SK-N-SH treated with all-trans-retinoic acid at 6 μM for 48 hours (cell line): ENCODE measurements around the gene CAMK4.
A peak's percentile ranks its signal among the peaks of the same experiment; 100 is the strongest.

ENCODE experiments used
- ATAC-seq: fragments of 200-7000 bp; cut with Tn5 transposase; 3 replicates; pipeline ENCODE4 v1.9.1; 2020; ENCODE audit warnings: mild to moderate bottlenecking, moderate library complexity
- ARNTL ChIP-seq: fragments of 450-650 bp; formaldehyde crosslinking; IDR thresholded peaks from 2 replicates; pipeline ENCODE4 v1.5.0; 2020; ENCODE audit warnings: low read depth, mild to moderate bottlenecking, moderate library complexity, borderline replicate concordance
- BACH2 ChIP-seq: fragments of 250-450 bp; sonication (Bioruptor Pico); IDR thresholded peaks from 2 replicates; pipeline ENCODE4 v1.9.0; 2021; ENCODE audit warnings: mild to moderate bottlenecking, borderline replicate concordance
- CSDC2 ChIP-seq: fragments of 250-450 bp; sonication (Bioruptor Pico); IDR thresholded peaks from 2 replicates; pipeline ENCODE4 v1.5.0; 2020; ENCODE audit warnings: mild to moderate bottlenecking, moderate library complexity
- ESRRG ChIP-seq: fragments of 250-450 bp; sonication (Bioruptor Pico); IDR thresholded peaks from 2 replicates; pipeline ENCODE4 v1.6.1; 2021; ENCODE audit warnings: mild to moderate bottlenecking
- GLIS3 ChIP-seq: fragments of 250-450 bp; sonication (Bioruptor Pico); IDR thresholded peaks from 2 replicates; pipeline ENCODE4 v1.5.0; 2020; ENCODE audit warnings: mild to moderate bottlenecking, moderate library complexity
- ISL1 ChIP-seq: fragments of 250-450 bp; sonication (Bioruptor Pico); IDR thresholded peaks from 2 replicates; pipeline ENCODE4 v2.1.2; 2022; ENCODE audit warnings: mild to moderate bottlenecking, moderate library complexity
- OSR1 ChIP-seq: fragments of 250-450 bp; sonication (Bioruptor Pico); IDR thresholded peaks from 2 replicates; pipeline ENCODE4 v1.8.0; 2022; ENCODE audit warnings: moderate library complexity, mild to moderate bottlenecking, inconsistent platforms
- PPARA ChIP-seq: fragments of 250-450 bp; sonication (Bioruptor Pico); IDR thresholded peaks from 2 replicates; pipeline ENCODE4 v1.5.0; 2020; ENCODE audit warnings: mild to moderate bottlenecking, borderline replicate concordance
- RARB ChIP-seq: fragments of 250-450 bp; sonication (Bioruptor Pico); IDR thresholded peaks from 2 replicates; pipeline ENCODE4 v1.8.0; 2021; ENCODE audit warnings: mild to moderate bottlenecking, moderate library complexity
- SNAI2 ChIP-seq: fragments of 250-450 bp; sonication (Bioruptor Pico); IDR thresholded peaks from 2 replicates; pipeline ENCODE4 v1.5.0; 2020; ENCODE audit warnings: mild to moderate bottlenecking, moderate library complexity
- TCF4 ChIP-seq: fragments of 250-450 bp; sonication (Bioruptor Pico); IDR thresholded peaks from 2 replicates; pipeline ENCODE4 v1.8.0; 2021; ENCODE audit warnings: mild to moderate bottlenecking, moderate library complexity, borderline replicate concordance
- TOX ChIP-seq: fragments of 250-450 bp; sonication (Bioruptor Pico); IDR thresholded peaks from 2 replicates; pipeline ENCODE4 v1.8.0; 2021; ENCODE audit warnings: mild to moderate bottlenecking, moderate library complexity, borderline replicate concordance
- ZC3H10 ChIP-seq: fragments of 250-450 bp; sonication (Bioruptor Pico); IDR thresholded peaks from 2 replicates; pipeline ENCODE4 v1.5.1; 2021; ENCODE audit warnings: mild to moderate bottlenecking, moderate library complexity
- ZFP3 ChIP-seq: fragments of 250-450 bp; sonication (Bioruptor Pico); IDR thresholded peaks from 2 replicates; pipeline ENCODE4 v1.5.0; 2020; ENCODE audit warnings: mild to moderate bottlenecking, moderate library complexity
- ZFP30 ChIP-seq: fragments of 450-650 bp; formaldehyde crosslinking; IDR thresholded peaks from 2 replicates; pipeline ENCODE4 v1.5.0; 2022; ENCODE audit warnings: mild to moderate bottlenecking, moderate library complexity
- ZNF565 ChIP-seq: fragments of 450-650 bp; formaldehyde crosslinking; conservative IDR thresholded peaks from 2 replicates; pipeline ENCODE4 v1.5.0; 2020; ENCODE audit warnings: low read depth, mild to moderate bottlenecking, moderate library complexity
- ZNF70 ChIP-seq: fragments of 450-650 bp; formaldehyde crosslinking; IDR thresholded peaks from 2 replicates; pipeline ENCODE4 v1.5.0; 2020; ENCODE audit warnings: mild to moderate bottlenecking, moderate library complexity
- ZNF8 ChIP-seq: fragments of 450-650 bp; formaldehyde crosslinking; IDR thresholded peaks from 2 replicates; pipeline ENCODE4 v1.5.0; 2020; ENCODE audit warnings: mild to moderate bottlenecking, moderate library complexity
- TF ChIP-seq, protein P1 (sequence below): fragments of 250-450 bp; sonication (Bioruptor Pico); IDR thresholded peaks from 2 replicates; pipeline ENCODE4 v1.8.0; 2021; ENCODE audit warnings: low read depth, mild to moderate bottlenecking, moderate library complexity, borderline replicate concordance
- TF ChIP-seq, protein P2 (sequence below): fragments of 250-450 bp; sonication (Bioruptor Pico); IDR thresholded peaks from 2 replicates; pipeline ENCODE4 v1.5.1; 2020; ENCODE audit warnings: low read depth, mild to moderate bottlenecking, moderate library complexity
- TF ChIP-seq, protein P3 (sequence below): fragments of 250-450 bp; sonication (Bioruptor Pico); IDR thresholded peaks from 2 replicates; pipeline ENCODE4 v1.5.0; 2020; ENCODE audit warnings: mild to moderate bottlenecking, moderate library complexity
- TF ChIP-seq, protein P4 (sequence below): fragments of 250-450 bp; sonication (Bioruptor Pico); IDR thresholded peaks from 2 replicates; pipeline ENCODE4 v1.8.0; 2020; ENCODE audit warnings: mild to moderate bottlenecking, moderate library complexity, borderline replicate concordance
- TF ChIP-seq, protein P5 (sequence below): fragments of 250-450 bp; sonication (Bioruptor Pico); IDR thresholded peaks from 2 replicates; pipeline ENCODE4 v1.5.1; 2021; ENCODE audit warnings: mild to moderate bottlenecking, moderate library complexity

CAMK4 gene

DNA sequence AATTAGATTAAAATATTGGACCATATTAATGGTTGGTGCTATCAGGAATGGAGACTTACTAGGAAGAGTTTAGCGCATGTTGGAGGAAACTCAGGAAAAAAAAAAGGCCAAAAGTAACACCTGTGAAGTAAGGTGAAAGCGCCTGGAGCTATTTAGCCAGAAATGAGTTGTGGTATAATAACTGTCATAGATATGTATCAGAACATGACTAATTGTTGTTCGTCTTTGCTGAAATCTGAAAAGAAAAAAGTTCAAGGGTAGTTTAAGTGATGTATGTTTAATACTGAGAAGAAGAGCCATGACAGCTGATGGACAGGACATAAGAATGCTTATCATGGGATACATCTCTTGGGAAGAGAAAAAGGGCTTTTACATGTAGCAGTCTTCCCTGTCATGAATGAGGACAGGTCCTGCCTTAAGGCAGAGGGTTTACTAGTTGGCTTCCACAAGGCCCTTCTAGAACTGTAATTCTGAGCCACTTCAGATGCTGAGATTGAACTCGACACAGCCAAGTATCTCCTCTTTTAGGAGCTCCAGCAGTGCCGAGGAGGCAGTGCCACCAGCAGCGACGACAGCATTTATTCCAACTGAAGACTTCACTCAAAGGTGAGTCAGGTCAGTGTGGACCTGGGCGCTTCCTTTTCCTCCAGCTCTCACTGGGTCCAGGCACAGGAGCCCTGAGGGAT lies 940 bp upstream of the CAMK4 start:
- TF ChIP-seq ZC3H10 (CRISPR knock-in tag) = no peak
- TF ChIP-seq SNAI2 (CRISPR knock-in tag) = no peak
- TF ChIP-seq TOX (CRISPR knock-in tag) = no peak
- no peak for TF ChIP-seq OSR1
- TF ChIP-seq ZFP3 (CRISPR knock-in tag) = no peak
- TF ChIP-seq, all 23 proteins: peak for 0
- peak; percentile 11; the same call in 1 of the 3 replicates for ATAC-seq

DNA sequence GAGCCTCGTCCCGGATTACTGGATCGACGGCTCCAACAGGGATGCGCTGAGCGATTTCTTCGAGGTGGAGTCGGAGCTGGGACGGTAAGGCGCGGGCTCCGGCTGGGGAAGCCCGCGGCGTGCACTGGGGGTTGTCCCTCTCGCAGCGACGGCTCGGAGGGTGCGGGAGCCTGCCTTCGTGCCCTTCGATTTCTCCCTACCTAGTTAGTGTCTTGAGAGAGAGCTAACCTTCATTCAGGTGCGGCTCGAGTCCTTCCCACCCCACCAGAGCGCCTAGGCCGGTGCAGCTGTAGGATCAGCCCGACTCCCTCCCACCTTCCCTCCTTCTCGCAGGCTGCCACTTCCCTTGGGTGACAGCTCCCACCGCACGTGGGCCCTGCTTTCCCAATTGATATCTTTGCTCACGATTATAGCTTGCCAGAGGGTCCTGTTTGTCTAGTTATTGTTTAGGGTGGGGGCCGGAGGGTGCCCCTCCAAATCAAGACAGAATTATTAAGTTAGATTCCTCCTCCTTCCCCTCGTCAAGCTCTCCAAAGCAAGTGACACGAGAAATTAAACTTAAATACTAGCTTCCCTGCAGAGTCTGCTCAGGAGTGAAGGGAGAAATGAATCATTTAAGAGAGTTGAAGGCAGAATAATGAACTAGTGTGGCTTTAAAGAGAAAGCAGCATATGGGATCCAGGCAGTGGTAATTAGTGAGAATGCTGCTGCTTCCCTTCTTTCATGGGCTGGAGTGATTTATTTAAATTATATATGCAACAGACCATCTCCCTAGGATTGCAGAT lies 569 bp downstream of the CAMK4 start:
- TF ChIP-seq PPARA (CRISPR knock-in tag) (no peak), GLIS3 (CRISPR knock-in tag) (no peak), OSR1 (no peak), ARNTL (no peak), SNAI2 (CRISPR knock-in tag) (no peak), TOX (CRISPR knock-in tag) (no peak), CSDC2 (no peak), ESRRG (CRISPR knock-in tag) (no peak), BACH2 (CRISPR knock-in tag) (no peak), ISL1 (CRISPR knock-in tag) (no peak), ZNF70 (no peak), ZNF8 (CRISPR knock-in tag) (no peak), ZNF565 (CRISPR knock-in tag) (no peak)
- TF ChIP-seq, protein P1, sequence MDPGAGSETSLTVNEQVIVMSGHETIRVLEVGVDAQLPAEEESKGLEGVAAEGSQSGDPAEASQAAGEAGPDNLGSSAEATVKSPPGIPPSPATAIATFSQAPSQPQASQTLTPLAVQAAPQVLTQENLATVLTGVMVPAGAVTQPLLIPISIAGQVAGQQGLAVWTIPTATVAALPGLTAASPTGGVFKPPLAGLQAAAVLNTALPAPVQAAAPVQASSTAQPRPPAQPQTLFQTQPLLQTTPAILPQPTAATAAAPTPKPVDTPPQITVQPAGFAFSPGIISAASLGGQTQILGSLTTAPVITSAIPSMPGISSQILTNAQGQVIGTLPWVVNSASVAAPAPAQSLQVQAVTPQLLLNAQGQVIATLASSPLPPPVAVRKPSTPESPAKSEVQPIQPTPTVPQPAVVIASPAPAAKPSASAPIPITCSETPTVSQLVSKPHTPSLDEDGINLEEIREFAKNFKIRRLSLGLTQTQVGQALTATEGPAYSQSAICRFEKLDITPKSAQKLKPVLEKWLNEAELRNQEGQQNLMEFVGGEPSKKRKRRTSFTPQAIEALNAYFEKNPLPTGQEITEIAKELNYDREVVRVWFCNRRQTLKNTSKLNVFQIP (CRISPR knock-in tag) = no peak
- TF ChIP-seq, protein P2, sequence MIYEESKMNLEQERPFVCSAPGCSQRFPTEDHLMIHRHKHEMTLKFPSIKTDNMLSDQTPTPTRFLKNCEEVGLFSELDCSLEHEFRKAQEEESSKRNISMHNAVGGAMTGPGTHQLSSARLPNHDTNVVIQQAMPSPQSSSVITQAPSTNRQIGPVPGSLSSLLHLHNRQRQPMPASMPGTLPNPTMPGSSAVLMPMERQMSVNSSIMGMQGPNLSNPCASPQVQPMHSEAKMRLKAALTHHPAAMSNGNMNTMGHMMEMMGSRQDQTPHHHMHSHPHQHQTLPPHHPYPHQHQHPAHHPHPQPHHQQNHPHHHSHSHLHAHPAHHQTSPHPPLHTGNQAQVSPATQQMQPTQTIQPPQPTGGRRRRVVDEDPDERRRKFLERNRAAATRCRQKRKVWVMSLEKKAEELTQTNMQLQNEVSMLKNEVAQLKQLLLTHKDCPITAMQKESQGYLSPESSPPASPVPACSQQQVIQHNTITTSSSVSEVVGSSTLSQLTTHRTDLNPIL (CRISPR knock-in tag) = no peak
- TF ChIP-seq, all 23 proteins: peak for 0
- ATAC-seq = peak; percentile 46

DNA sequence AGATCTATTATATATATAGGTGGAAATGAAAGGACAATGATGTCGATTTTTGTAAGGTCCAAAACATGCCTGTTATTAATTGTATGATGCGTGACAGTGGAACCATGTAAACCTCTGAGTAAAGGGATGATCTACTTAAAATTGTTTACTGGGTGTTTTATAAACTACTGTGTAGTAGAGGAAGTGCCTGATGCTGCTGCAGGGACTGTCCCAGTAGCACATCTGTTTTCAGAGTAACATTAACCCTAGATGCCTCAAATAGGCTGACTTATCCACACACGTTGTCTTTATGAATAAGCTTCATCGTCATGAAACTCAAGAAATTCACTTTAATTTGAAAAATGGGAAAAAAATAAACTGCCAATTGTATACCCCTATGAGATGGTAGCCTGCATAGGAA lies 1.7 kb downstream of the CAMK4 start:
- no peak for ATAC-seq
- TF ChIP-seq, protein P3, sequence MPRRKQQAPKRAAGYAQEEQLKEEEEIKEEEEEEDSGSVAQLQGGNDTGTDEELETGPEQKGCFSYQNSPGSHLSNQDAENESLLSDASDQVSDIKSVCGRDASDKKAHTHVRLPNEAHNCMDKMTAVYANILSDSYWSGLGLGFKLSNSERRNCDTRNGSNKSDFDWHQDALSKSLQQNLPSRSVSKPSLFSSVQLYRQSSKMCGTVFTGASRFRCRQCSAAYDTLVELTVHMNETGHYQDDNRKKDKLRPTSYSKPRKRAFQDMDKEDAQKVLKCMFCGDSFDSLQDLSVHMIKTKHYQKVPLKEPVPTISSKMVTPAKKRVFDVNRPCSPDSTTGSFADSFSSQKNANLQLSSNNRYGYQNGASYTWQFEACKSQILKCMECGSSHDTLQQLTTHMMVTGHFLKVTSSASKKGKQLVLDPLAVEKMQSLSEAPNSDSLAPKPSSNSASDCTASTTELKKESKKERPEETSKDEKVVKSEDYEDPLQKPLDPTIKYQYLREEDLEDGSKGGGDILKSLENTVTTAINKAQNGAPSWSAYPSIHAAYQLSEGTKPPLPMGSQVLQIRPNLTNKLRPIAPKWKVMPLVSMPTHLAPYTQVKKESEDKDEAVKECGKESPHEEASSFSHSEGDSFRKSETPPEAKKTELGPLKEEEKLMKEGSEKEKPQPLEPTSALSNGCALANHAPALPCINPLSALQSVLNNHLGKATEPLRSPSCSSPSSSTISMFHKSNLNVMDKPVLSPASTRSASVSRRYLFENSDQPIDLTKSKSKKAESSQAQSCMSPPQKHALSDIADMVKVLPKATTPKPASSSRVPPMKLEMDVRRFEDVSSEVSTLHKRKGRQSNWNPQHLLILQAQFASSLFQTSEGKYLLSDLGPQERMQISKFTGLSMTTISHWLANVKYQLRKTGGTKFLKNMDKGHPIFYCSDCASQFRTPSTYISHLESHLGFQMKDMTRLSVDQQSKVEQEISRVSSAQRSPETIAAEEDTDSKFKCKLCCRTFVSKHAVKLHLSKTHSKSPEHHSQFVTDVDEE = no peak
- TF ChIP-seq ZNF565 (CRISPR knock-in tag) = no peak
- TF ChIP-seq SNAI2 (CRISPR knock-in tag) = no peak
- no peak for TF ChIP-seq RARB (CRISPR knock-in tag)
- no peak for TF ChIP-seq ZNF8 (CRISPR knock-in tag)
- TF ChIP-seq TOX (CRISPR knock-in tag) = no peak
- TF ChIP-seq, protein P4, sequence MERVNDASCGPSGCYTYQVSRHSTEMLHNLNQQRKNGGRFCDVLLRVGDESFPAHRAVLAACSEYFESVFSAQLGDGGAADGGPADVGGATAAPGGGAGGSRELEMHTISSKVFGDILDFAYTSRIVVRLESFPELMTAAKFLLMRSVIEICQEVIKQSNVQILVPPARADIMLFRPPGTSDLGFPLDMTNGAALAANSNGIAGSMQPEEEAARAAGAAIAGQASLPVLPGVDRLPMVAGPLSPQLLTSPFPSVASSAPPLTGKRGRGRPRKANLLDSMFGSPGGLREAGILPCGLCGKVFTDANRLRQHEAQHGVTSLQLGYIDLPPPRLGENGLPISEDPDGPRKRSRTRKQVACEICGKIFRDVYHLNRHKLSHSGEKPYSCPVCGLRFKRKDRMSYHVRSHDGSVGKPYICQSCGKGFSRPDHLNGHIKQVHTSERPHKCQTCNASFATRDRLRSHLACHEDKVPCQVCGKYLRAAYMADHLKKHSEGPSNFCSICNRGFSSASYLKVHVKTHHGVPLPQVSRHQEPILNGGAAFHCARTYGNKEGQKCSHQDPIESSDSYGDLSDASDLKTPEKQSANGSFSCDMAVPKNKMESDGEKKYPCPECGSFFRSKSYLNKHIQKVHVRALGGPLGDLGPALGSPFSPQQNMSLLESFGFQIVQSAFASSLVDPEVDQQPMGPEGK = no peak
- TF ChIP-seq ARNTL = no peak
- no peak for TF ChIP-seq ZNF70
- no peak for TF ChIP-seq ZFP30 (CRISPR knock-in tag)
- TF ChIP-seq, protein P1 (CRISPR knock-in tag) = no peak
- no peak for TF ChIP-seq ISL1 (CRISPR knock-in tag)
- TF ChIP-seq ZFP3 (CRISPR knock-in tag) = no peak
- TF ChIP-seq, protein P5, sequence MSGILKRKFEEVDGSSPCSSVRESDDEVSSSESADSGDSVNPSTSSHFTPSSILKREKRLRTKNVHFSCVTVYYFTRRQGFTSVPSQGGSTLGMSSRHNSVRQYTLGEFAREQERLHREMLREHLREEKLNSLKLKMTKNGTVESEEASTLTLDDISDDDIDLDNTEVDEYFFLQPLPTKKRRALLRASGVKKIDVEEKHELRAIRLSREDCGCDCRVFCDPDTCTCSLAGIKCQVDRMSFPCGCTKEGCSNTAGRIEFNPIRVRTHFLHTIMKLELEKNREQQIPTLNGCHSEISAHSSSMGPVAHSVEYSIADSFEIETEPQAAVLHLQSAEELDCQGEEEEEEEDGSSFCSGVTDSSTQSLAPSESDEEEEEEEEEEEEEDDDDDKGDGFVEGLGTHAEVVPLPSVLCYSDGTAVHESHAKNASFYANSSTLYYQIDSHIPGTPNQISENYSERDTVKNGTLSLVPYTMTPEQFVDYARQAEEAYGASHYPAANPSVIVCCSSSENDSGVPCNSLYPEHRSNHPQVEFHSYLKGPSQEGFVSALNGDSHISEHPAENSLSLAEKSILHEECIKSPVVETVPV (CRISPR knock-in tag) = no peak
- TF ChIP-seq ZC3H10 (CRISPR knock-in tag) = no peak
- TF ChIP-seq GLIS3 (CRISPR knock-in tag) = no peak
- TF ChIP-seq ESRRG (CRISPR knock-in tag) = no peak
- TF ChIP-seq TCF4 (CRISPR knock-in tag) = no peak
- no peak for TF ChIP-seq PPARA (CRISPR knock-in tag)
- no peak for TF ChIP-seq CSDC2
- TF ChIP-seq, all 23 proteins: peak for 0
